Body of pancreas (tissue), 4 donors: ENCODE measurements around the gene ZNF786. TPM values are rescaled to one million over a fixed set of nuclear protein-coding genes. Genes with fewer than 3 reads are reported as not detected.

Experiments
- ATAC-seq: fragments of 150-250 bp; one replicate; pipeline ENCODE4 v1.9.1; 2016
- DNase-seq, 4 donors: peaks; one replicate each; pipeline ENCODE4 v3.0.0-alpha.2; 2019
- H3K27ac ChIP-seq, 4 donors: fragments of 200-600 bp; sonication (generic); 1 replicate in 3 of 4; 2 replicates in 1 of 4; pipeline versions ENCODE4 v1.5.1 to v1.6.1; 2016 to 2019; ENCODE audit warnings: mild to moderate bottlenecking in 1 of 4, mixed read lengths in 1 of 4, moderate library complexity in 1 of 4
- H3K27me3 ChIP-seq, 2 donors: fragments of 200-600 bp; sonication (generic); one replicate each; pipeline ENCODE4 v1.6.0; 2016; ENCODE audit warnings: mild to moderate bottlenecking in 1 of 2
- H3K36me3 ChIP-seq, 2 donors: fragments of 200-600 bp; sonication (generic); replicated peaks in 1 of 2; 2 replicates each; pipeline ENCODE4 v1.5.1; 2016; ENCODE audit warnings: low read depth in 2 of 2; ENCODE audit not compliant: insufficient read depth in 1 of 2
- H3K4me1 ChIP-seq: fragments of 200-600 bp; sonication (generic); one replicate; pipeline ENCODE4 v1.6.0; 2016
- H3K4me3 ChIP-seq, 2 donors: fragments of 200-600 bp; sonication (generic); 1 replicate in 1 of 2; 2 replicates in 1 of 2; pipeline ENCODE4 v1.5.1; 2016 to 2019
- H3K9me3 ChIP-seq, 3 donors: fragments of 200-600 bp; sonication (generic); 1 replicate in 2 of 3; 2 replicates in 1 of 3; pipeline ENCODE4 v1.5.1; 2016
- POLR2A ChIP-seq, 3 donors: fragments of 450-650 bp; IDR thresholded peaks; one replicate each; pipeline ENCODE4 v1.6.1; 2016; ENCODE audit warnings: antibody characterized with exemption in 3 of 3, mild to moderate bottlenecking in 2 of 3
- WGBS, 2 donors: methylation state at CpG; one replicate each; pipeline ENCODE4 v1.1.5; 2017; 5-methylcytosine and 5-hydroxymethylcytosine counted together
- intact Hi-C: fragments of 100-400 bp; cut with DNase I; formaldehyde crosslinking; loops from one replicate; pipeline ENCODE4 v1.15.1; 2023
- total RNA-seq, 2 donors: library from RNA; depleted of rRNA; stranded (reverse); fragments of >200 nt; gene quantifications; one replicate each; pipeline ENCODE4 v1.1.0, GENCODE V29; 2016
- TF ChIP-seq, protein P1 (sequence below), 7 experiments: fragments of 450-650 bp in 4 of 7; fragments of 200-600 bp in 3 of 7; sonication (generic) in 3 of 7; IDR thresholded peaks; one replicate each; pipeline ENCODE4 v1.5.1; 2016 to 2019; ENCODE audit warnings: antibody characterized with exemption in 7 of 7

The ZNF786 gene
- total RNA-seq, 2 donors from 2014 or later: 1.8 to 5.9 TPM

DNA sequence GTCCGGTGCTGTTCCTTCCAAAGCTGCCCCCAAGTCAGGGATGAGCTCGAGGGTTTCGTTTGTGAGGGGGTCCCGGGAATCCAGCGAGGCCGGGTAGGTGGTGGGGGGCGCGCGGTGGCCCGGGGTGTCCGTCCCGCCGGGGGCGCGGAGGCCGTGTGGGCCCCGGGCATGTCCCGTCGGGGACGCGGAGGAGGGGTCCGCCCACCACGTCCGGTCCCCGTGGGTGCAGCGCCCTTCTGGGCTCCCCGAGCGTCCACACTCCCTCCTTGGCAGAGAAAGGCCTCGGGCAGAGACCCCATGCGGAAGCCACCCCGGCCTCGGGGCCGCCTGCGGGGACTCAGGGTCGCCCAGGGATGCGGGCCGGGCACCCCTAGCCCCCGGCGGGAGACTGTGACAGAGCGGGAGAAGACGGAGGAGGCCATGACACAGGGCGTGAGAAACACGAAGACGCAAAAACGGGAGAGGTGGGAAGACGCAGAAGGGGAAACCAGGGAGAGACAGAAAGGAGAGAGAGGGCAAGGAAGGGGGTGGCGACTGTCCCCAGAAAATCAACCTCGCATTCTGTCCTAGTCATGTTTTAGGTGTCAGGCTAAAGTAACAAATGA is 36.2 kb upstream of the ZNF786 start:
- WGBS, 2 donors: 0 to 1% methylated on average over 22 to 42 of the region's 48 CpGs
- Histone ChIP-seq H3K36me3 (no peaks in the 10 kb centered on the region), H3K4me1 (peaks cover 13% of the 10 kb centered on the region), H3K27me3 (no peaks in the 10 kb centered on the region), H3K4me3 (peak overlapping the region; percentile 50 to 97), H3K9me3 (no peaks in the 10 kb centered on the region), H3K27ac (peak overlapping the region; percentile 87 to 96 (median 92))
- ATAC-seq (peak; percentile 40), DNase-seq (peak; percentile 35 to 52 (median 48))
- TF ChIP-seq, protein P1, sequence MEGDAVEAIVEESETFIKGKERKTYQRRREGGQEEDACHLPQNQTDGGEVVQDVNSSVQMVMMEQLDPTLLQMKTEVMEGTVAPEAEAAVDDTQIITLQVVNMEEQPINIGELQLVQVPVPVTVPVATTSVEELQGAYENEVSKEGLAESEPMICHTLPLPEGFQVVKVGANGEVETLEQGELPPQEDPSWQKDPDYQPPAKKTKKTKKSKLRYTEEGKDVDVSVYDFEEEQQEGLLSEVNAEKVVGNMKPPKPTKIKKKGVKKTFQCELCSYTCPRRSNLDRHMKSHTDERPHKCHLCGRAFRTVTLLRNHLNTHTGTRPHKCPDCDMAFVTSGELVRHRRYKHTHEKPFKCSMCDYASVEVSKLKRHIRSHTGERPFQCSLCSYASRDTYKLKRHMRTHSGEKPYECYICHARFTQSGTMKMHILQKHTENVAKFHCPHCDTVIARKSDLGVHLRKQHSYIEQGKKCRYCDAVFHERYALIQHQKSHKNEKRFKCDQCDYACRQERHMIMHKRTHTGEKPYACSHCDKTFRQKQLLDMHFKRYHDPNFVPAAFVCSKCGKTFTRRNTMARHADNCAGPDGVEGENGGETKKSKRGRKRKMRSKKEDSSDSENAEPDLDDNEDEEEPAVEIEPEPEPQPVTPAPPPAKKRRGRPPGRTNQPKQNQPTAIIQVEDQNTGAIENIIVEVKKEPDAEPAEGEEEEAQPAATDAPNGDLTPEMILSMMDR (IDR thresholded peaks at IDR 0.05): no peak
- no peak for TF ChIP-seq POLR2A (IDR thresholded peaks at IDR 0.05)
- intact Hi-C loops: no loop called here

DNA sequence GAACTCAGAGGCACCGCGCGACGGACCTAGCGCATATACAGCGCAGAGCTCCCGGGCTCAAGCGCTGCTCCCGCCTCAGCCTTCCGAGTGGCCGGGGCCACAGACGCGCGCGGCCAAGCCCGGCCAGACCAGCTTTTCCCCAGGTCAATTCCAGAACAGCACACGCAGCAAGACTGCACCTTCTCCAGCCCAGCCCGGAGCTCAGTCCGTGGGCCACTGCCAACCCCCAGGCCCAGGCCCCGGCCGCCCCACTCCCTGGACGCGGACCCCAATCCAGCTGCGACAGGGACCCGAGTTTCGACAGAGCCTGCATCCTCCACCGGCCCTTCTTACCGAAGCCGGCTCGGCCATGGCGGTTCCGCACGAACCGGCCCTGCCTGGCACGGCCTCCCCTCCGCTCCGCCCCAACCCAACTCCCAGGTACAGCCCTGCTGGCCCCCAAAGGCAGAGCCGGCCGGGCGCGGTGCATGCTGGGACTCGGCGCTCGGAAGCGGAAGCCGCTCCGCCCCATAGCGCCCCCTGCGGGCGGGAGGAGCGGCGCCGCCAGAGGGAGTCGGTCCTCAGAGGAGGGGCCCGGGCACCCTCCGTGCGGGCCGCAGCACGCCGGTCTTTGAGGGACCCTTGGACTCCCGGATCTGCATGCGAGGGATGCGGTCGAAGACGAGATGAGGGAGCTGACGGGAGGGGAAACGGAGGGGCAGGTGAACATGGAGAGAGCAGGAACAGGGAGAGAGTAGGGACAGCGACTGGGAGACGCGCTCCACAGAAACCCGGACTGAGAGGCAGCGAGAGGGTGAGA is 35.5 kb upstream of the ZNF786 start, which contains the start of gene ZNF425:
Gene ZNF425 (minus strand): TSS at position 462 of the 799 bp plus-strand sequence. CDS start 111 bp downstream, at position 351.
- intact Hi-C loops: no loop called here

DNA sequence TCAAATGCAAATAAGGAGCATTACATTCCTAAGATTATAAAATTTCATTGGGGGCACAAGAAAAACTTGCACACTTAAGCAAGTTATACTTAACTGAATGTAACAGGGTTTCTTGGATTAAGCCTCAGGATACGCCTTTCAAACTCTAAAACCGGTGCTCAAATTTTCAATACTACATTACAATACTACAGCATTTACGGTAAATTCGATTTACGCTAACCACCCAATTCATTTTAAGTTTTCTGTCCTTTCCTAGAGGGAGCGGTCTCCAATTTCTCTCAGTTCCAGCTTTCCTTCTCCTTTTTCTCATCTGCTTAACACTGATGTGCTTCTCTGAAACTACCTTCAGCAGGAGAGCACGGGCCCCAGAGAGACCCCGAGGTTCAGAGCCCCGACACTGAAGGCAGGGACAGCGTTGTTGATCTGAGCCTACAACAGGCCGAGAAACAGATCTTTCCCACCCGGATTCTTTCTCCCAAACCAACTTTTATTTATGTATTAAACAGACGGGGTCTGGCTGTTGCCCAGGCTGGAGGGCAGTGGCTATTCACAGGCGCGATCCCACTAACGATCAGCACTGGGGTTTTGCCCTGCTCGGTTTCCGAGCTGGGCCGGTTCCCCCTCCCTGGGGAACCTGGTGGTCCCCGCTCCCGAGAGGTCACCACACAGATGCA is 34.8 kb upstream of the ZNF786 start:
- no peak for ATAC-seq

More for the DNA sequence above, 35.5 kb upstream of the ZNF786 start, which contains the start of gene ZNF425:
- Histone ChIP-seq H3K4me1 (peaks cover 13% of the 10 kb centered on the region), H3K27me3 (no peaks in the 10 kb centered on the region), H3K27ac (peak within 1 kb of the TSS; percentile 87 to 96 (median 92)), H3K4me3 (peak within 1 kb of the TSS; percentile 50 to 97), H3K36me3 (no peaks in the 10 kb centered on the region), H3K9me3 (no peaks in the 10 kb centered on the region)
- peak; percentile 91 to 93 (median 92) for DNase-seq
- peak; percentile 94 to 98 (median 97) for TF ChIP-seq POLR2A (IDR thresholded peaks at IDR 0.05)
- TF ChIP-seq, protein P1 (IDR thresholded peaks at IDR 0.05): peak; percentile 96 to 99 (median 98)
- WGBS, 2 donors: 0 to 1% methylated on average over 28 to 56 of the region's 72 CpGs
- ATAC-seq: peak; percentile 92

DNA sequence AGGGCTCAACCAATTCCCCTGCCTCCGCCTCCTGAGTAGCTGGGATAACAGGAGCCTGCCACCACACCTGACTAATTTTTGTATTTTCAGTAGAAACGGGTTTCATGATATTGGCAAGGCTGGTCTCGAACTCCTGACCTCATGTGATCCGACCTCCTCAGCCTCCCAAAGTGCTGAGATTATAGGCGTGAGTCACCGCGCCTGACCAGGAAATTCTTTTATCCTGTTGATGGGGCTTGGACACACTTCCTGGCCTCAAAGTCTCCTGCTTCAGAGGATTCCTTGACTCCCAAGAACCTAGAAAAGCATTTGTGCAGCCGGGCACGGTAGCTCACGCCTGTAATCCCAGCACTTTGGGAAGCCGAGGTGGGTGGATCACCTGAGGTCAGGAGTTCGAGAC is 19.5 kb upstream of the ZNF786 start:
- intact Hi-C loops: no loop called here
- no peak overlapping the region for H3K4me3 ChIP-seq
- no peak for ATAC-seq
- no peaks in the 10 kb centered on the region for H3K36me3 ChIP-seq
- no peaks in the 10 kb centered on the region for H3K4me1 ChIP-seq
- H3K27ac ChIP-seq: no peak overlapping the region
- no peak for DNase-seq
- H3K9me3 ChIP-seq: no peaks in the 10 kb centered on the region
- 81 to 92% methylated on average over 5 to 12 of the region's 12 CpGs for WGBS, 2 donors
- no peaks in the 10 kb centered on the region for H3K27me3 ChIP-seq
- TF ChIP-seq, protein P1 (IDR thresholded peaks at IDR 0.05): no peak
- TF ChIP-seq POLR2A (IDR thresholded peaks at IDR 0.05): no peak

More for the DNA sequence above, 34.8 kb upstream of the ZNF786 start:
- 2 to 4% methylated on average over 12 to 21 of the region's 21 CpGs for WGBS, 2 donors
- Histone ChIP-seq H3K36me3 (no peaks in the 10 kb centered on the region), H3K4me1 (peaks cover 13% of the 10 kb centered on the region), H3K27ac (peak overlapping the region; percentile 87 to 96 (median 92)), H3K9me3 (no peaks in the 10 kb centered on the region), H3K4me3 (peak overlapping the region; percentile 50 to 97), H3K27me3 (no peaks in the 10 kb centered on the region)
- TF ChIP-seq POLR2A (IDR thresholded peaks at IDR 0.05): no peak
- TF ChIP-seq, protein P1 (IDR thresholded peaks at IDR 0.05): no peak
- intact Hi-C loops: no loop called here
- DNase-seq: no peak
